HG02885 (cell line): ENCODE data around the gene PLK2.

Experiments used
- ATAC-seq: cut with Tn5 transposase; IDR thresholded peaks from one replicate; pipeline ENCODE4 v1.9.1; 2021; ENCODE audit warnings: mild to moderate bottlenecking; ENCODE audit not compliant: unreplicated experiment, poor library complexity

PLK2 gene

GRCh38 chr5:58481828-58482227, 21.9 kb upstream of the PLK2 start:
- no peak for ATAC-seq

- no peak for ATAC-seq
These were observed 21.3 kb upstream of the PLK2 start for GRCh38 chr5:58481066-58481676.

- no peak for ATAC-seq
These were observed 18.0 kb upstream of the PLK2 start for GRCh38 chr5:58477760-58478376.

GRCh38 chr5:58475404-58475803, 15.5 kb upstream of the PLK2 start:
- ATAC-seq = no peak

GRCh38 chr5:58469896-58470295, 10.0 kb upstream of the PLK2 start:
- no peak for ATAC-seq

GRCh38 chr5:58466939-58467338, 7.1 kb upstream of the PLK2 start:
- peak; percentile 99 for ATAC-seq

GRCh38 chr5:58462623-58463230, 2.8 kb upstream of the PLK2 start:
- no peak for ATAC-seq

GRCh38 chr5:58462154-58462553, 2.3 kb upstream of the PLK2 start:
- no peak for ATAC-seq

- peak; percentile 73 for ATAC-seq
These were observed 923 bp upstream of the PLK2 start for GRCh38 chr5:58460732-58461286.

GRCh38 chr5:58459146-58460001, 512 bp downstream of the PLK2 start:
- ATAC-seq = peak; percentile 1

- no peak for ATAC-seq
These were observed 1.1 kb downstream of the PLK2 start for GRCh38 chr5:58458743-58459145.

GRCh38 chr5:58458141-58458742, 1.6 kb downstream of the PLK2 start:
- ATAC-seq = no peak

- ATAC-seq = no peak
These were observed 2.8 kb downstream of the PLK2 start for GRCh38 chr5:58457050-58457449.

GRCh38 chr5:58456486-58456885, 3.4 kb downstream of the PLK2 start:
- ATAC-seq = no peak

- no peak for ATAC-seq
These were observed 3.9 kb downstream of the PLK2 start for GRCh38 chr5:58456026-58456425.

- no peak for ATAC-seq
These were observed 4.4 kb downstream of the PLK2 start for GRCh38 chr5:58455480-58455879.

GRCh38 chr5:58455066-58455465, 4.8 kb downstream of the PLK2 start:
- ATAC-seq = no peak

GRCh38 chr5:58454025-58454424, 5.9 kb downstream of the PLK2 start:
- ATAC-seq = no peak

- no peak for ATAC-seq
These were observed 6.6 kb downstream of the PLK2 start for GRCh38 chr5:58453306-58453705.

- ATAC-seq = no peak
These were observed 7.2 kb downstream of the PLK2 start for GRCh38 chr5:58452566-58453258.
